HG03432 (cell line): ENCODE data around the gene DAB2IP.

Source experiments
- ATAC-seq: cut with Tn5 transposase; IDR thresholded peaks from one replicate; pipeline ENCODE4 v1.9.1; 2021; ENCODE audit warnings: mild to moderate bottlenecking, moderate library complexity; ENCODE audit not compliant: unreplicated experiment

The DAB2IP gene

DNA sequence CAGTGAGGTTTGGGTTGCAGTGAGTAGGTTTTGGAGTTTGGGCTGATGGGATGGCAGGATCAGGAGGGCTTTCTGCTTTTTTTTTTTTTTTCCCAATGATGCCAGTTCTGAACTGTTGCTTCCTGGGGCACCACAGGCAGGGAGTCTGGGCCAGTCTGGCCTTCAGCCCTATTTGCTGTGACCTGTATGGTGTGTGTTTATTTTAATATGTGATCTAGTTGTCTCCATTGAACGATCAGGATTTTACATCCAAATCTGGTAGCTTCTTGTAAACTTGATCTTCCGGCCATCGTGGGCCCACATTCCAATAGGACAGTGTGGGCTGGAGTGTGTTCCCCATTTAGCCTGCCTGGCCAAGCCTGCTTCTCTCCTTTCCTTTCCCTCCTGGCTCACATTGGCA lies 25.8 kb upstream of the DAB2IP start:
- ATAC-seq, result no peak

DNA sequence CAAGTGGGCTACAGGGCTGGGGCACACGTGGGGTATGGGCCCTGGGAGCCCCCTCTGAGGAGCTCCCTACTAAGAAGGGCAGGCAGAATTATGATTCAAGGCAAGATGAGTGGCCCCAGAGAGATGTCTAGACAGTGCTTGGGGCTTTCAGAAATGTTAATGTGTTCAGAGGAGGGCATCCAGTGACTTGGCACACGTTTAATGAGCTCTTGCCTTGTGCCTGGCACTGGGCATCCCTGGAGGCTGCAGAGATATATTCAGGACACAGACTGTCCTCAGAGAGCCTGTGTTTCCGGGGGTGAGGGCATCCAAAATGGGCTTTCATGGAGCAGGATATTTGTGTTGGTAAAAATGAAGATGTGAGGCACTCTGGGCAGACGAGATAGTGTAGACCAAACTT lies 25.4 kb upstream of the DAB2IP start:
- no peak for ATAC-seq

DNA sequence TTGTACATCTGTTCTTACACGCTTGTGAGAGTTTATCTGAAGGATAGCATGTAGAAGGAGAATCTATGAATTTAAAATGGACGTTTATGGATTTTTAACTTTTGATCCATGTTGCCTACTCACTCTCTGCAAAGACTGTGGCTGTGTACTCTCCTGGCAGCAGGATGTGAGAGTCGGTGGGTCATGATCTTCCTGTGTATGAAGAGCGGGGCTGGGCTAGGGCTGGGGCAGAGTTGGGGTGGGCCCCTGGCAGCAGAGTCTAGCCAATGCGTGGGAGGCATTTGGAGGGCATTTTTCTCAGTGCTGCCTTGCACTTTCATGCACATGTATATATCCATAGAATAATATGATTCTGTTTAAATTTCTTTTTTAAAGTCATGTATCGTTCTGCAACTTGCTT lies 24.0 kb upstream of the DAB2IP start:
- no peak for ATAC-seq

DNA sequence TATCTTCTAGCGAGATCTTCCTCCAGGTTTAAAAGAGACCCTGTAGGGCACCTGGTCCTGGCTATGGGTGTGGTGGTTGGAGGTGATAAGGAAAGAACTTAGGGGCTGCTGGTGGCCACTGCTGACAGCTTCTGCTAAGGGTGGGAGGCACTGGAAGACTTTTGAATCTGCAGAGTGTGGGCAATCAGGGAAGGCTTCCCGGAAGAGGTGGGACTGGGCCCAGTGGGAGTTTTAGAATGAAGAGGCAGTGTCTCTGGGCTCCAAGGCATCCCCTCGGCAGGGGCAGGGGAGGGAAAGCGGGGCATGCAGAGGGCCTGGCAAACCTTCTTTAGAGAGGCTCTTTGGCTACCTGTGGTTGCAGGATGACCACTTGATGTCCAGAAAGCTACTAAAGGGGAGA lies 23.0 kb upstream of the DAB2IP start:
- no peak for ATAC-seq

DNA sequence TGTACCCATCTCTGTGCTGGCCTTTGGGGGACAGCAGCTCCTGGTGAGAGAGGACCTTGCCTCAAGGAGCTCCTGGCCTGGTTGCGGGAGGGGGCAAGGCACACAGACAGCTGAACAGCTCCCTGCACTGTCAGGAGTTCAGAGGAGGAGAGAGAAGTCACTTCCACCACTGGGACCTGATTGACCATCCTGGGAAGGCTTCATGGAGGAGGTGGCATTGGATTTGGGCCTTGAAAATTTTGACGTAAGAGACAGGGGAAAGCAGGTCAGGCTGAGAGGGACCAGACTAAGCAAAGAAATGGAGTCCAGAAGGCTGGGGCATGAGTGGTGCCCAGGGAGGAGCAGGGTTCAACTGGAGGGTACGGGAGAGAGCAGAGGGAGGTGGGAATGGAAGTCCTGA lies 20.3 kb upstream of the DAB2IP start:
- ATAC-seq, result no peak

GRCh38 chr9:121631978-121632418 lies 19.4 kb upstream of the DAB2IP start:
- no peak for ATAC-seq

- no peak for ATAC-seq
Observed at GRCh38 chr9:121633119-121633714, 18.2 kb upstream of the DAB2IP start.

GRCh38 chr9:121633736-121634135 lies 17.7 kb upstream of the DAB2IP start:
- no peak for ATAC-seq

GRCh38 chr9:121634329-121635261 lies 16.8 kb upstream of the DAB2IP start:
- ATAC-seq, result peak; percentile 73

DNA sequence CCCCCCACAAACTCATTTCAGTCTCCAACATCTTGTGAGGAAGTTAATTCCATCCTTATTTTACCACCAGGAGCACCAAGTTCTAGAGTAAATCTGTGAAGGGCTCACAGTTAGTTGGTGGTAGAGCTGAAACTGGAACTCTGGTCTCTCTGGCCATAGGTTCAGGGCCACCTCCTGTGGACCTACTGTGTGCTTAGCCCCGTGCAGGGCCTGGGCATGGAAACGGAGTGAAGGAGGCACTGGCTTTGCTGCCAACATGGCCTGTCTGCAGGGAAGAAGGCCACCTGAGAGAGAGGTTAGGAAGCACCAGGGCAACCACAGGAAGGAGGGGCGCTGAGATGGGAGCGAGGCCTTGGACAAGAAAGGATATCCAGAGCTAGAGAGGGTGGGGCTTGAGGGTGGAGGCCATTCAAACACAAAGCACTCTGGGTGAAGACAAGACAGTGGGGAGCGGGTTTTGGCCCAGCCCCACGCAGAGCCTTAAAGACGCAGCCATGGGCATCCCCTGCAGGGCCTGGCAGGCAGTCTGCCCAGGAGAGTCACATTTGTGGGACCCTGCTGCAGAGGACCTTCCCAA lies 16.0 kb upstream of the DAB2IP start:
- ATAC-seq, result no peak

- ATAC-seq, result no peak
Observed at GRCh38 chr9:121636341-121636865, 15.0 kb upstream of the DAB2IP start.

DNA sequence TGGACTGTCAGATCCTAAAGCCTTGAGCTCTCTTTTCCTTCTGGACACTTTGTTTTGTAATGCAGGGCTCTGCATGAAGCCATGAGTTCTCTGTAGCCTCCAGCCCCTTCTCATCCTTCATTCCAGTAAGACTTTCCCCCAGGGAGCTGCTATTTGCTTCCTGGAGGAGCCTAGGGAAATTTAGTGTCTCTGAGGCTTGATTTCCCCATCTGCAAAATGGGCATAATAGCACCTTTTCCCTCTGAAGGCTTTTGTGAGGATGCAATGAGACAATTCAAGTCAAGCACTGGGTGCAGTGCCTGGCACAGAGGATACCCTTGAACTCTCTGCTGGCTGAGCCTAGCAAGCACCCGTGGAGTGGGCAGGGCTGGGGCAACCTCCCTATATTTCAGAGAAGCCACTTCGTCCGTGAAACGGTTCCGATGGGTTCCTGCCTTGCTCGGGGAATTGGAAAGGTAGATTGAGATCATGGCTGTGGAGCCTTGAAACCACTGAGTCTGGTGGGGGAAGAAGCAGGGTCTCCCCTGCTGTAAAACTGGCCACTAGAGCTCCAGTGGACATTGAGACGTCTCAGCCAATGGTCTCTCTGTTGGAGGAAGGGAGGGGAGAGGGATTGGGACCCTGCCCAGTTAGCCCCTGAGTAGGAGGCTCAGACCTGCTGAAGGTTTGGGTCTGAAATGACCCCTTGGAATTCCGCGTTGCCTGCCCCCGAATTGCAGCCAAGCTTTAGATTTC lies 14.3 kb upstream of the DAB2IP start:
- ATAC-seq, result no peak

- no peak for ATAC-seq
Observed at GRCh38 chr9:121637713-121638220, 13.7 kb upstream of the DAB2IP start.

DNA sequence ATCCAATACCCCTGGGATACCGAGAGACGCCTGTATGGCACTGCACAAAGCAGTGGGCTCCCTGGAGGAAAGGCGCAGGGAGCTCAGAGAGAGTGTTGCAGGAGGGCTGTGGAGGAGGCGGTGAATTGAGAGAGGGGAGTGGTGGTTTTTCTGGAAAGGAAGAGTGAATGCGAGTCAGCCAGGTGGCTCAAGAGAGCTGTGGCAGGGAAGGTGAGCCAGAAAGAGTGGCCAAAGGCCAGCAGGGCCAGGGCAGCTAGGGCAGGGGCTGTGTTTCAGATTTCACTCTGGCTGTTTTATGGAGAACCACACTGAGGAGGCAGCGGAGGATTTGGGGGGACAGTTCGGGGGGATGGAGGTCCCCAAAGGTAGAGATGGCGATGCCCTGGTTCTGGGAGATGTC lies 13.0 kb upstream of the DAB2IP start:
- ATAC-seq, result no peak

DNA sequence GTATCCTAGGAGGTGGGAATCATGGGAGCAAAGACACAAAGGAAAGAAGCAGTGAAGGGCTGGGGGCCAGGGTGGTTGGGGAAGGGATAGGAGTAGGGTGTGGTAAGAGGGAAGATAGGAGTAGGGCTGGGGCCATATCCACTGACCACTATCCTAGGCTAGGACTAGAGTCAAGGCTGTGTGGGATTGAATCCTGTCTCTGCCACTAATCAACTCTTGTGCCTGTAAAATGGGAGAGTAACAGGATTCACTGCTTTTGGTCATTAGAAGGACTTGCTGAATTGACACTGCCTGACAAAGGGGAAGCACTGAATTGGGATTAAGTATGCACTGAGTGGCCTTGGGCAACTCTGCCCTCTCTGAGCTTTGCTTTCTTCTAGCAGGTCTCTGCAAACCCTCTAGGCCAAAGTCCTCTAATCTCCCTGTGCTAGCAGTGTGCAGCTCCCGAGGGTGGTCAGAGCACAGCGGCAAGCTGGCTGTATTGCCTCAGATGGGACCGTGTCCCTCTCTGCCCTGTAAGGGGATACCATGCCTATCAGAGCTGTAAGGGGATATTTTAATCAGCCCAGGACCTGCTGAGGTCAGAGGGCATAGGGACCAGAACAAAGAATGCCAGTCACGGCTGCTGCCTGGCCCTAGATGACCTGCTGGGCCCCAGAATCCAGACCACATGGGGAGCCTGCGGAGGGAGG lies 12.4 kb upstream of the DAB2IP start:
- ATAC-seq, result no peak

GRCh38 chr9:121639619-121640018 lies 11.8 kb upstream of the DAB2IP start:
- no peak for ATAC-seq

- ATAC-seq, result no peak
Observed at GRCh38 chr9:121640076-121640475, 11.4 kb upstream of the DAB2IP start.

GRCh38 chr9:121640491-121641223 lies 10.8 kb upstream of the DAB2IP start:
- ATAC-seq, result no peak

DNA sequence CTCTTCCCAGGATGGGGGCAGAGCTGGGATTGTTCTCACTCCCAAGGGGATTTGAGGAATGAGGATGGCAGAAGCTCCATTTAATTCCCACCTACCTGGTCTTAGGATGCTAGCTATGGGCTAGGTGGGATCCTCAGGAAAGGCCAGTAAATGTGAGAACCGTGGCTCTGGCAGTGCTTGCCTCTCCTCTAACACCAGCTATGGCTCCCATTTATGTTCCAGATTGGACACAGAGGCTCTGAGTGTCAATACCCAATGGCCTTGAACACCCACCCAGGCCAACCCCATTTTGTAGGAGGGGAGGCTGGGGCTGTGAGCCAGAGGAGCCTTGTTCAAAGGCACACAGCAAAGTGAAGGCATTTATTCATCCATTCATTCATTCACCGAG lies 10.2 kb upstream of the DAB2IP start:
- ATAC-seq, result no peak

- no peak for ATAC-seq
Observed at GRCh38 chr9:121642758-121643157, 8.7 kb upstream of the DAB2IP start.
